Measurements from ENCODE around the gene PROB1. TPM values are rescaled to one million over a fixed set of nuclear protein-coding genes. Genes with fewer than 3 reads are reported as not detected.
A peak's percentile ranks its signal among the peaks of the same experiment; 100 is the strongest.

Gene PROB1
- total and polyA plus RNA-seq, 9 of the 15 experiments (the other 6 are each of a cell fraction or from before 2014, with no cell fraction given): 0.01 to 1.8 (median 0.47) TPM

DNA sequence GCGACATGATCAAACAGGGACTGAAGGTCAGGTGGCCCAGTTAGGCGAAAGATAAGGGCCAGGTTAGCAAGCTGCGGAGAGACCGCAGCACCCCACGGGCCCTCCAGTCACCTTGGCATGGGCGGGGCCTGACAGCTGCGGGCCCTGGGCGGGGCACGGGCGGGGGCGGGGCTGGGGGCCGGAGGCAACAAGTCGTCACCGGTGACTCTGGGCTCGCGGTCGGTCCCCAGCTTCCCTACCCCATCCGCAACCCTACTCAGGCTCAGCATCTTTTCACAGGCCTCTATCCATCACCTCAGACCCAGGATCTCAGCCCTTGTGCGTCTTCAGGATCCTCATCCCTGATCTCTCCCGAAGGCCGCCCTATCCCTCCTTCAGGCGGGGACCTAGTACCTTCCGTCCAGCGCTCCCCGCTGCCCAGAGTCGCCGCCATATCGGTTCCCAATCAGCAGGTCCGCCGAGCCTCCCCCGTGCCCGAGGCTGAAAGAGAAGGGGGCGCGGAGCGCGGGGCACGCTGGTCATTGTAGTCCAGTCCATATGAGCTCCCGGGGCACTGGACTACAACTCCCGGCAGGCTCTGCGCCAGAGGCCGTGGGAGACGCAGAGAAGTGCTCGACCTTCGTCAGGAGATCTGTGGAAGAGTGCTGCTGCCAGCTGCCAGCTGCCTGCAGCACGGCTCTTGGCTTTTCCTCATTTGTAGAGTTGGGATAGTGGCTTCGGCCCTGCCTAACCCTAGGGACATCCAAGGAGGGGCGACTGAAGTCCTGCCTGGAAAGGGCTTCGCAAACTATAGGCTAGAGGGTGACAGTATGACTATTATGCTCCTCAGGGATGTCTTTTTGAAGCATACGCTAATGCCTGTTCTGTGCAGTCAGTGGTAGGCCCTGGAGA, 44.4 kb upstream of the PROB1 start, which contains the start of gene DNAJC18 (continued):
- TF ChIP-seq NFIX (CRISPR knock-in tag; IDR thresholded peaks at IDR 0.05; ENCODE audit: low read depth) (no peak), MAFF (IDR thresholded peaks at IDR 0.05; ENCODE audit: low read length) (no peak), ERF (CRISPR knock-in tag; IDR thresholded peaks at IDR 0.05) (no peak), ETV1 (tag; conservative IDR thresholded peaks at IDR 0.05; ENCODE audit: low read depth) (no peak), GTF2F1 (IDR thresholded peaks at IDR 0.05; ENCODE audit: low read depth, low read length) (no peak), HMGN3 (IDR thresholded peaks at IDR 0.05; ENCODE audit: borderline replicate concordance, extremely low read depth, insufficient read length, low read depth, low read length) (peak; percentile 66), NBN (IDR thresholded peaks at IDR 0.05; ENCODE audit: low read depth) (peak; percentile 45; the same call in 1 of the 2 replicates), TSC22D4 (tag; IDR thresholded peaks at IDR 0.05) (no peak), POLR2AphosphoS2 (IDR thresholded peaks at IDR 0.05; ENCODE audit: low read length) (no peak), ETS2 (tag; IDR thresholded peaks at IDR 0.05; ENCODE audit: borderline replicate concordance, poor library complexity, severe bottlenecking) (no peak), CREBBP (IDR thresholded peaks at IDR 0.05; ENCODE audit: low read depth, low read length) (no peak), RB1 (IDR thresholded peaks at IDR 0.05; ENCODE audit: low read depth) (peak; percentile 14; the same call in 1 of the 2 replicates), ZNF354B (CRISPR knock-in tag; IDR thresholded peaks at IDR 0.05) (no peak), SRSF3 (IDR thresholded peaks at IDR 0.05; ENCODE audit: insufficient read depth, low read length) (no peak), CHD1 (IDR thresholded peaks at IDR 0.05; ENCODE audit: low read length) (peak; percentile 70)
- TF ChIP-seq, protein P1, sequence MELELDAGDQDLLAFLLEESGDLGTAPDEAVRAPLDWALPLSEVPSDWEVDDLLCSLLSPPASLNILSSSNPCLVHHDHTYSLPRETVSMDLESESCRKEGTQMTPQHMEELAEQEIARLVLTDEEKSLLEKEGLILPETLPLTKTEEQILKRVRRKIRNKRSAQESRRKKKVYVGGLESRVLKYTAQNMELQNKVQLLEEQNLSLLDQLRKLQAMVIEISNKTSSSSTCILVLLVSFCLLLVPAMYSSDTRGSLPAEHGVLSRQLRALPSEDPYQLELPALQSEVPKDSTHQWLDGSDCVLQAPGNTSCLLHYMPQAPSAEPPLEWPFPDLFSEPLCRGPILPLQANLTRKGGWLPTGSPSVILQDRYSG (tag; conservative IDR thresholded peaks at IDR 0.05; ENCODE audit: low read depth): no peak
- TF ChIP-seq, protein P2, sequence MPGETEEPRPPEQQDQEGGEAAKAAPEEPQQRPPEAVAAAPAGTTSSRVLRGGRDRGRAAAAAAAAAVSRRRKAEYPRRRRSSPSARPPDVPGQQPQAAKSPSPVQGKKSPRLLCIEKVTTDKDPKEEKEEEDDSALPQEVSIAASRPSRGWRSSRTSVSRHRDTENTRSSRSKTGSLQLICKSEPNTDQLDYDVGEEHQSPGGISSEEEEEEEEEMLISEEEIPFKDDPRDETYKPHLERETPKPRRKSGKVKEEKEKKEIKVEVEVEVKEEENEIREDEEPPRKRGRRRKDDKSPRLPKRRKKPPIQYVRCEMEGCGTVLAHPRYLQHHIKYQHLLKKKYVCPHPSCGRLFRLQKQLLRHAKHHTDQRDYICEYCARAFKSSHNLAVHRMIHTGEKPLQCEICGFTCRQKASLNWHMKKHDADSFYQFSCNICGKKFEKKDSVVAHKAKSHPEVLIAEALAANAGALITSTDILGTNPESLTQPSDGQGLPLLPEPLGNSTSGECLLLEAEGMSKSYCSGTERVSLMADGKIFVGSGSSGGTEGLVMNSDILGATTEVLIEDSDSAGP (CRISPR knock-in tag; IDR thresholded peaks at IDR 0.05): no peak
- TF ChIP-seq, protein P3, sequence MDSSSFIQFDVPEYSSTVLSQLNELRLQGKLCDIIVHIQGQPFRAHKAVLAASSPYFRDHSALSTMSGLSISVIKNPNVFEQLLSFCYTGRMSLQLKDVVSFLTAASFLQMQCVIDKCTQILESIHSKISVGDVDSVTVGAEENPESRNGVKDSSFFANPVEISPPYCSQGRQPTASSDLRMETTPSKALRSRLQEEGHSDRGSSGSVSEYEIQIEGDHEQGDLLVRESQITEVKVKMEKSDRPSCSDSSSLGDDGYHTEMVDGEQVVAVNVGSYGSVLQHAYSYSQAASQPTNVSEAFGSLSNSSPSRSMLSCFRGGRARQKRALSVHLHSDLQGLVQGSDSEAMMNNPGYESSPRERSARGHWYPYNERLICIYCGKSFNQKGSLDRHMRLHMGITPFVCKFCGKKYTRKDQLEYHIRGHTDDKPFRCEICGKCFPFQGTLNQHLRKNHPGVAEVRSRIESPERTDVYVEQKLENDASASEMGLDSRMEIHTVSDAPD (CRISPR knock-in tag; IDR thresholded peaks at IDR 0.05): no peak
- TF ChIP-seq, protein P4, sequence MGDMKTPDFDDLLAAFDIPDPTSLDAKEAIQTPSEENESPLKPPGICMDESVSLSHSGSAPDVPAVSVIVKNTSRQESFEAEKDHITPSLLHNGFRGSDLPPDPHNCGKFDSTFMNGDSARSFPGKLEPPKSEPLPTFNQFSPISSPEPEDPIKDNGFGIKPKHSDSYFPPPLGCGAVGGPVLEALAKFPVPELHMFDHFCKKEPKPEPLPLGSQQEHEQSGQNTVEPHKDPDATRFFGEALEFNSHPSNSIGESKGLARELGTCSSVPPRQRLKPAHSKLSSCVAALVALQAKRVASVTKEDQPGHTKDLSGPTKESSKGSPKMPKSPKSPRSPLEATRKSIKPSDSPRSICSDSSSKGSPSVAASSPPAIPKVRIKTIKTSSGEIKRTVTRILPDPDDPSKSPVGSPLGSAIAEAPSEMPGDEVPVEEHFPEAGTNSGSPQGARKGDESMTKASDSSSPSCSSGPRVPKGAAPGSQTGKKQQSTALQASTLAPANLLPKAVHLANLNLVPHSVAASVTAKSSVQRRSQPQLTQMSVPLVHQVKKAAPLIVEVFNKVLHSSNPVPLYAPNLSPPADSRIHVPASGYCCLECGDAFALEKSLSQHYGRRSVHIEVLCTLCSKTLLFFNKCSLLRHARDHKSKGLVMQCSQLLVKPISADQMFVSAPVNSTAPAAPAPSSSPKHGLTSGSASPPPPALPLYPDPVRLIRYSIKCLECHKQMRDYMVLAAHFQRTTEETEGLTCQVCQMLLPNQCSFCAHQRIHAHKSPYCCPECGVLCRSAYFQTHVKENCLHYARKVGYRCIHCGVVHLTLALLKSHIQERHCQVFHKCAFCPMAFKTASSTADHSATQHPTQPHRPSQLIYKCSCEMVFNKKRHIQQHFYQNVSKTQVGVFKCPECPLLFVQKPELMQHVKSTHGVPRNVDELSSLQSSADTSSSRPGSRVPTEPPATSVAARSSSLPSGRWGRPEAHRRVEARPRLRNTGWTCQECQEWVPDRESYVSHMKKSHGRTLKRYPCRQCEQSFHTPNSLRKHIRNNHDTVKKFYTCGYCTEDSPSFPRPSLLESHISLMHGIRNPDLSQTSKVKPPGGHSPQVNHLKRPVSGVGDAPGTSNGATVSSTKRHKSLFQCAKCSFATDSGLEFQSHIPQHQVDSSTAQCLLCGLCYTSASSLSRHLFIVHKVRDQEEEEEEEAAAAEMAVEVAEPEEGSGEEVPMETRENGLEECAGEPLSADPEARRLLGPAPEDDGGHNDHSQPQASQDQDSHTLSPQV (IDR thresholded peaks at IDR 0.05): no peak
